Osteoblast (primary cell): Measurements from ENCODE around the gene TSPYL1. TPM values are rescaled to one million over a fixed set of nuclear protein-coding genes. Genes with fewer than 3 reads are reported as not detected.

Experiments
- DNase-seq: peaks from one replicate; pipeline ENCODE4 v3.0.0; 2011; ENCODE audit warnings: low spot score, mixed read lengths; ENCODE audit not compliant: insufficient read length; ENCODE audit errors: missing footprints
- H2AFZ ChIP-seq: 2 replicates; pipeline ENCODE4 v1.6.0; 2011; ENCODE audit warnings: mild to moderate bottlenecking, low read length
- H3K27ac ChIP-seq: 2 replicates; pipeline ENCODE4 v1.5.1; 2011; ENCODE audit warnings: mild to moderate bottlenecking, low read depth, low read length, moderate library complexity
- H3K27me3 ChIP-seq: 2 replicates; pipeline ENCODE4 v1.6.0; 2012; ENCODE audit warnings: mild to moderate bottlenecking, control low read depth, inconsistent platforms, low read length, moderate library complexity; ENCODE audit not compliant: insufficient read depth
- H3K36me3 ChIP-seq: 2 replicates; pipeline ENCODE4 v1.5.1; 2011; ENCODE audit warnings: mild to moderate bottlenecking, low read length, control low read depth, moderate library complexity; ENCODE audit not compliant: insufficient read depth
- H3K4me1 ChIP-seq: 2 replicates; pipeline ENCODE4 v1.5.1; 2011; ENCODE audit warnings: mild to moderate bottlenecking, low read length, control low read depth, moderate library complexity; ENCODE audit not compliant: insufficient read depth
- H3K4me2 ChIP-seq: 2 replicates; pipeline ENCODE4 v1.6.0; 2011; ENCODE audit warnings: mild to moderate bottlenecking, low read length; ENCODE audit not compliant: insufficient read depth
- H3K4me3 ChIP-seq: fragments of 200-600 bp; sonication (generic); 3 replicates; pipeline ENCODE4 v1.5.1; 2012; ENCODE audit warnings: mild to moderate bottlenecking, low read length, inconsistent platforms; ENCODE audit not compliant: insufficient read depth
- H3K79me2 ChIP-seq: 2 replicates; pipeline ENCODE4 v1.6.0; 2012; ENCODE audit warnings: mild to moderate bottlenecking, low read length, control low read depth, inconsistent platforms; ENCODE audit not compliant: insufficient read depth
- H3K9me3 ChIP-seq: 2 replicates; pipeline ENCODE4 v1.5.1; 2011; ENCODE audit warnings: low read depth, low read length, control low read depth
- H4K20me1 ChIP-seq: 2 replicates; pipeline ENCODE4 v1.6.0; 2012; ENCODE audit warnings: mild to moderate bottlenecking, low read length, control low read depth; ENCODE audit not compliant: insufficient read depth
- CTCF ChIP-seq: IDR thresholded peaks from 2 replicates; pipeline ENCODE4 v1.5.1; 2011; ENCODE audit warnings: mild to moderate bottlenecking, low read depth, low read length, moderate library complexity; ENCODE audit errors: extremely low read depth
- total RNA-seq: library from RNA; depleted of rRNA; stranded (reverse); fragments of >200 nt; gene quantifications from 2 replicates; pipeline ENCODE4 v1.2.3, GENCODE V29; 2012

The TSPYL1 gene
- total RNA-seq, 1 donor = 89.4 TPM

GRCh38 chr6:116265041-116265829, 14.5 kb downstream of the TSPYL1 start:
- no peak overlapping the region for H3K4me3 ChIP-seq
- H3K27ac ChIP-seq = no peak overlapping the region
- H3K4me1 ChIP-seq = peaks cover 29% of the 10 kb centered on the region
- no peaks in the 10 kb centered on the region for H3K36me3 ChIP-seq
- H4K20me1 ChIP-seq = no peaks in the 10 kb centered on the region
- H3K4me2 ChIP-seq = no peak overlapping the region
- no peaks in the 10 kb centered on the region for H3K79me2 ChIP-seq
- no peaks in the 10 kb centered on the region for H3K27me3 ChIP-seq
- H3K9me3 ChIP-seq = no peaks in the 10 kb centered on the region
- H2AFZ ChIP-seq = no peak overlapping the region
- no peak for DNase-seq
- TF ChIP-seq CTCF = no peak

GRCh38 chr6:116263353-116263752, 16.4 kb downstream of the TSPYL1 start:
- H3K4me2 ChIP-seq = no peak overlapping the region
- no peak for TF ChIP-seq CTCF
- no peaks in the 10 kb centered on the region for H3K9me3 ChIP-seq
- no peaks in the 10 kb centered on the region for H4K20me1 ChIP-seq
- no peak overlapping the region for H3K27ac ChIP-seq
- H3K36me3 ChIP-seq = no peaks in the 10 kb centered on the region
- no peaks in the 10 kb centered on the region for H3K79me2 ChIP-seq
- no peak overlapping the region for H3K4me3 ChIP-seq
- no peak overlapping the region for H2AFZ ChIP-seq
- no peaks in the 10 kb centered on the region for H3K27me3 ChIP-seq
- peaks cover 24% of the 10 kb centered on the region for H3K4me1 ChIP-seq
- DNase-seq = no peak

- no peaks in the 10 kb centered on the region for H3K27me3 ChIP-seq
- no peak overlapping the region for H3K27ac ChIP-seq
- no peaks in the 10 kb centered on the region for H4K20me1 ChIP-seq
- peaks cover 12% of the 10 kb centered on the region for H3K79me2 ChIP-seq
- peaks cover 9% of the 10 kb centered on the region for H3K4me1 ChIP-seq
- no peaks in the 10 kb centered on the region for H3K36me3 ChIP-seq
- TF ChIP-seq CTCF = no peak
- H3K4me2 ChIP-seq = no peak overlapping the region
- H3K4me3 ChIP-seq = no peak overlapping the region
- no peak overlapping the region for H2AFZ ChIP-seq
- DNase-seq = no peak
- H3K9me3 ChIP-seq = no peaks in the 10 kb centered on the region
Observed at GRCh38 chr6:116258520-116258919, 21.2 kb downstream of the TSPYL1 start.

- peaks cover 4% of the 10 kb centered on the region for H3K36me3 ChIP-seq
- H4K20me1 ChIP-seq = no peaks in the 10 kb centered on the region
- H3K27me3 ChIP-seq = no peaks in the 10 kb centered on the region
- no peak overlapping the region for H3K4me3 ChIP-seq
- H2AFZ ChIP-seq = no peak overlapping the region
- H3K4me2 ChIP-seq = no peak overlapping the region
- DNase-seq = no peak
- H3K27ac ChIP-seq = no peak overlapping the region
- peaks cover 30% of the 10 kb centered on the region for H3K79me2 ChIP-seq
- peaks cover 24% of the 10 kb centered on the region for H3K4me1 ChIP-seq
- no peak for TF ChIP-seq CTCF
- H3K9me3 ChIP-seq = no peaks in the 10 kb centered on the region
Observed at GRCh38 chr6:116256694-116257093, 23.0 kb downstream of the TSPYL1 start.
